T-cell (primary cell): ENCODE data around the gene DNAH11. TPM values are rescaled to one million over a fixed set of nuclear protein-coding genes. Genes with fewer than 3 reads are reported as not detected.

Experiments used
- ATAC-seq, 4 experiments: fragments of 200-7000 bp in 3 of 4; fragments of 150-1000 bp in 1 of 4; cut with Tn5 transposase; replicated peaks in 1 of 4; 1 replicate in 3 of 4; 2 replicates in 1 of 4; pipeline ENCODE4 v1.10.0; 2021; ENCODE audit warnings: moderate library complexity in 3 of 4, mild to moderate bottlenecking in 2 of 4, moderate number of reproducible peaks in 1 of 4
- CTCF ChIA-PET, 2 donors: fragments of 300-600 bp; sonication (Branson Sonifier 250); formaldehyde crosslinking; loops; one replicate each; lab custom pipeline; 2022; ENCODE audit warnings: antibody characterized with exemption in 2 of 2; lab: Charles Lee
- POLR2A ChIA-PET, 2 donors: fragments of 300-600 bp; sonication (Branson Sonifier 250); formaldehyde crosslinking; loops; one replicate each; lab custom pipeline; 2022; ENCODE audit warnings: antibody characterized with exemption in 2 of 2; lab: Charles Lee
- DNase-seq, 35 experiments: peaks; one replicate each; pipeline versions ENCODE4 v3.0.0 to v3.0.0-alpha.2; 2013 to 2023
- H3K27ac ChIP-seq: one replicate; pipeline ENCODE4 v1.5.1; 2013; ENCODE audit warnings: low read length
- H3K27me3 ChIP-seq, 2 experiments: replicated peaks in 1 of 2; 1 replicate in 1 of 2; 2 replicates in 1 of 2; pipeline versions ENCODE4 v1.6.1 to v1.7.0; 2013; ENCODE audit warnings: low read length in 1 of 2, mixed read lengths in 1 of 2; ENCODE audit not compliant: control insufficient read depth in 2 of 2, insufficient read depth in 2 of 2; ENCODE audit errors: extremely low read depth in 1 of 2
- H3K36me3 ChIP-seq, 2 donors: 1 replicate in 1 of 2; 2 replicates in 1 of 2; pipeline versions ENCODE4 v1.6.1 to v1.7.0; 2013; ENCODE audit warnings: low read length in 1 of 2; ENCODE audit not compliant: control insufficient read depth in 2 of 2, insufficient read depth in 1 of 2; ENCODE audit errors: extremely low read depth in 1 of 2
- H3K4me1 ChIP-seq, 2 experiments: 1 replicate in 1 of 2; 2 replicates in 1 of 2; pipeline versions ENCODE4 v1.6.1 to v1.7.0; 2013; ENCODE audit warnings: low read length in 2 of 2, mixed read lengths in 1 of 2; ENCODE audit not compliant: insufficient read depth in 2 of 2, control insufficient read depth in 1 of 2; ENCODE audit errors: extremely low read depth in 1 of 2
- H3K4me3 ChIP-seq, 2 donors: 1 replicate in 1 of 2; 2 replicates in 1 of 2; pipeline versions ENCODE4 v1.5.1 to v1.7.0; 2013; ENCODE audit warnings: mild to moderate bottlenecking in 2 of 2, low read length in 1 of 2, moderate library complexity in 1 of 2; ENCODE audit not compliant: control insufficient read depth in 1 of 2; ENCODE audit errors: extremely low read depth in 1 of 2
- H3K9me3 ChIP-seq: 2 replicates; pipeline ENCODE4 v1.7.0; 2013
- H3K27ac Mint-ChIP-seq, 2 donors: one replicate each; pipeline ENCODE4 v1.8.0; 2020 to 2021; ENCODE audit warnings: mild to moderate bottlenecking in 2 of 2, mixed read lengths in 2 of 2
- H3K27me3 Mint-ChIP-seq, 2 donors: one replicate each; pipeline ENCODE4 v1.8.0; 2021 to 2022; ENCODE audit warnings: mixed read lengths in 2 of 2
- H3K36me3 Mint-ChIP-seq: one replicate; pipeline ENCODE4 v1.8.0; 2021; ENCODE audit warnings: mixed read lengths
- H3K4me1 Mint-ChIP-seq, 3 donors: one replicate each; pipeline ENCODE4 v1.8.0; 2020 to 2022; ENCODE audit warnings: mixed read lengths in 3 of 3, mild to moderate bottlenecking in 1 of 3
- H3K4me3 Mint-ChIP-seq, 3 donors: one replicate each; pipeline ENCODE4 v1.8.0; 2020 to 2022; ENCODE audit warnings: mild to moderate bottlenecking in 3 of 3, mixed read lengths in 3 of 3, moderate library complexity in 3 of 3
- H3K9me3 Mint-ChIP-seq, 3 donors: one replicate each; pipeline ENCODE4 v1.8.0; 2020 to 2022; ENCODE audit warnings: mixed read lengths in 3 of 3
- WGBS: methylation state at CpG from one replicate; pipeline ENCODE4 v1.1.5; 2013; ENCODE audit warnings: missing lambda C conversion rate; ENCODE audit not compliant: insufficient coverage; 5-methylcytosine and 5-hydroxymethylcytosine counted together
- total RNA-seq, 35 experiments: library from RNA in 6 of 35; stranded (reverse) in 6 of 35; fragments of 120-200 nt in 1 of 35; gene quantifications; one replicate each; pipeline versions ENCODE4 v1.2.1 to v1.2.4 and lab custom pipeline; 2013 to 2026

The DNAH11 gene
- total RNA-seq, 5 donors from 2014 or later (not counting 1 experiment from before 2014, with no cell fraction given): 0.06 to 0.83 (median 0.35) TPM

- no peak overlapping the region for H3K4me3 Mint-ChIP-seq
- no peak overlapping the region for H3K4me3 ChIP-seq
- no peaks in the 10 kb centered on the region for H3K4me1 ChIP-seq
- H3K36me3 ChIP-seq: no peaks in the 10 kb centered on the region
- no peak overlapping the region for H3K27ac ChIP-seq
- no peaks in the 10 kb centered on the region for H3K9me3 ChIP-seq
- peaks cover 5 to 9% of the 10 kb centered on the region in 2 donors for H3K27me3 Mint-ChIP-seq
- ChIA-PET CTCF (no interaction called here), POLR2A (interaction anchor here in 1 of 2 donors (0.6 kb wide), 1 partner anchor 22 kb away, joined by 4 read pairs; no protein-coding TSS in a partner anchor)
- H3K9me3 Mint-ChIP-seq: no peaks in the 10 kb centered on the region
- ATAC-seq: no peak
- H3K27ac Mint-ChIP-seq: no peak overlapping the region
- no peak for DNase-seq
- H3K4me1 Mint-ChIP-seq: peaks cover 0 to 7% (median 4%) of the 10 kb centered on the region in 3 donors
- no peaks in the 10 kb centered on the region for H3K36me3 Mint-ChIP-seq
- WGBS: 65% methylated on average over 2 of the region's 5 CpGs
- no peaks in the 10 kb centered on the region for H3K27me3 ChIP-seq
These were observed 228.4 kb downstream of the DNAH11 start for GRCh38 chr7:21771266-21771665.

- H3K9me3 Mint-ChIP-seq: no peaks in the 10 kb centered on the region
- no peaks in the 10 kb centered on the region for H3K36me3 ChIP-seq
- H3K36me3 Mint-ChIP-seq: no peaks in the 10 kb centered on the region
- ATAC-seq (no peak), DNase-seq (no peak)
- H3K9me3 ChIP-seq: no peaks in the 10 kb centered on the region
- no peaks in the 10 kb centered on the region for H3K27me3 ChIP-seq
- no peak overlapping the region for H3K4me3 ChIP-seq
- WGBS: 47% methylated on average over 2 of the region's 5 CpGs
- no peaks in the 10 kb centered on the region for H3K4me1 ChIP-seq
- CTCF ChIA-PET: interaction anchor here in 1 of 2 donors (0.9 kb wide), 1 partner anchor 515 kb away, joined by 3 read pairs; no protein-coding TSS in a partner anchor
- H3K27ac Mint-ChIP-seq: no peak overlapping the region
- POLR2A ChIA-PET: interaction anchor here in 1 of 2 donors (0.6 kb wide), 1 partner anchor 21 kb away, joined by 4 read pairs; no protein-coding TSS in a partner anchor
- H3K27me3 Mint-ChIP-seq: peaks cover 5 to 9% of the 10 kb centered on the region in 2 donors
- no peak overlapping the region for H3K4me3 Mint-ChIP-seq
- no peak overlapping the region for H3K27ac ChIP-seq
- peaks cover 0 to 4% (median 4%) of the 10 kb centered on the region in 3 donors for H3K4me1 Mint-ChIP-seq
These were observed 229.2 kb downstream of the DNAH11 start for GRCh38 chr7:21771906-21772610.

- Histone ChIP-seq H3K4me1 (no peaks in the 10 kb centered on the region), H3K27me3 (no peaks in the 10 kb centered on the region), H3K9me3 (no peaks in the 10 kb centered on the region), H3K4me3 (no peak overlapping the region), H3K36me3 (no peaks in the 10 kb centered on the region), H3K27ac (no peak overlapping the region)
- ATAC-seq (no peak), DNase-seq (no peak)
- ChIA-PET POLR2A (interaction anchor here in 1 of 2 donors (0.6 kb wide), 1 partner anchor 435 kb away, joined by 3 read pairs; no protein-coding TSS in a partner anchor), CTCF (interaction anchor here in 1 of 2 donors (0.5 kb wide), 1 partner anchor 9 kb away, joined by 5 read pairs; no protein-coding TSS in a partner anchor)
- H3K4me1 Mint-ChIP-seq: peaks cover 0 to 4% (median 3%) of the 10 kb centered on the region in 3 donors
- H3K9me3 Mint-ChIP-seq: no peaks in the 10 kb centered on the region
- no peak overlapping the region for H3K4me3 Mint-ChIP-seq
- no peaks in the 10 kb centered on the region for H3K36me3 Mint-ChIP-seq
- no peak overlapping the region for H3K27ac Mint-ChIP-seq
- no CpG with 5 or more reads among the region's 3 CpGs for WGBS
- H3K27me3 Mint-ChIP-seq: peaks cover 5 to 9% of the 10 kb centered on the region in 2 donors
These were observed 230.5 kb downstream of the DNAH11 start for GRCh38 chr7:21773326-21773725.

- Mint-ChIP-seq H3K27ac (no peak overlapping the region), H3K4me3 (no peak overlapping the region), H3K4me1 (no peaks in the 10 kb centered on the region), H3K9me3 (no peaks in the 10 kb centered on the region), H3K36me3 (no peaks in the 10 kb centered on the region), H3K27me3 (peaks cover 8 to 9% of the 10 kb centered on the region in 2 donors)
- H3K27ac ChIP-seq: no peak overlapping the region
- no peaks in the 10 kb centered on the region for H3K36me3 ChIP-seq
- no peak overlapping the region for H3K4me3 ChIP-seq
- DNase-seq (no peak), ATAC-seq (no peak)
- no peaks in the 10 kb centered on the region for H3K4me1 ChIP-seq
- no CpG with 5 or more reads among the region's 2 CpGs for WGBS
- ChIA-PET CTCF (no interaction called here), POLR2A (no interaction called here)
- H3K27me3 ChIP-seq: no peaks in the 10 kb centered on the region
- no peaks in the 10 kb centered on the region for H3K9me3 ChIP-seq
These were observed 235.1 kb downstream of the DNAH11 start for GRCh38 chr7:21777921-21778320.

GRCh38 chr7:21778953-21779352 is 236.1 kb downstream of the DNAH11 start:
- Mint-ChIP-seq H3K4me1 (no peaks in the 10 kb centered on the region), H3K27ac (no peak overlapping the region), H3K36me3 (no peaks in the 10 kb centered on the region), H3K4me3 (no peak overlapping the region), H3K9me3 (no peaks in the 10 kb centered on the region), H3K27me3 (peaks cover 3 to 9% of the 10 kb centered on the region in 2 donors)
- 87% methylated on average over 3 of the region's 9 CpGs for WGBS
- ChIA-PET POLR2A (no interaction called here), CTCF (interaction anchor here in 1 of 2 donors (0.7 kb wide), 1 partner anchor 392 kb away, joined by 4 read pairs; no protein-coding TSS in a partner anchor)
- no peak for ATAC-seq
- H3K4me3 ChIP-seq: no peak overlapping the region
- H3K27me3 ChIP-seq: no peaks in the 10 kb centered on the region
- no peak overlapping the region for H3K27ac ChIP-seq
- no peaks in the 10 kb centered on the region for H3K4me1 ChIP-seq
- DNase-seq: no peak
- H3K9me3 ChIP-seq: no peaks in the 10 kb centered on the region
- no peaks in the 10 kb centered on the region for H3K36me3 ChIP-seq

- H3K4me1 ChIP-seq: peaks cover 0 to 2% of the 10 kb centered on the region in 2 experiments
- CTCF ChIA-PET: no interaction called here
- WGBS: no CpG with 5 or more reads among the region's 2 CpGs
These were observed 240.2 kb downstream of the DNAH11 start for GRCh38 chr7:21782996-21783395.

More at GRCh38 chr7:21782996-21783395, 240.2 kb downstream of the DNAH11 start:
- Mint-ChIP-seq H3K36me3 (no peaks in the 10 kb centered on the region), H3K27ac (no peak overlapping the region), H3K4me3 (no peak overlapping the region), H3K27me3 (peaks cover 0 to 3% of the 10 kb centered on the region in 2 donors), H3K4me1 (no peaks in the 10 kb centered on the region), H3K9me3 (no peaks in the 10 kb centered on the region)
- Histone ChIP-seq H3K27ac (no peak overlapping the region), H3K4me3 (no peak overlapping the region), H3K27me3 (no peaks in the 10 kb centered on the region), H3K9me3 (no peaks in the 10 kb centered on the region), H3K36me3 (no peaks in the 10 kb centered on the region)
- ATAC-seq (no peak), DNase-seq (no peak)
- POLR2A ChIA-PET: no interaction called here
